ENCODE measurements around the gene TMCO4.

The TMCO4 gene

GRCh38 chr1:19814681-19815503, 15.2 kb upstream of the TMCO4 start, which contains the start of gene RNF186:
Gene RNF186, minus strand, starts transcription at chr1:19815283. Its CDS starts 182 bp downstream, at chr1:19815101.
- no peaks in the 10 kb centered on the region for H3K36me3 ChIP-seq (ENCODE audit: control insufficient read depth in 2 of 2, insufficient read depth in 1 of 2, low read length in 2 of 2)
- no peak within 1 kb of the TSS for H3K4me3 ChIP-seq (ENCODE audit: low read depth, low read length)
- peaks cover 9% of the 10 kb centered on the region for H3K4me1 ChIP-seq (ENCODE audit: control insufficient read depth, insufficient read depth, low read length)
- POLR2A ChIA-PET = no interaction called here
- CTCF ChIA-PET = interaction anchor here (0.6 to 5.0 kb wide), 3 partner anchors 52 to 77 kb away, joined by 3 to 27 read pairs (median 4); no protein-coding TSS in a partner anchor
- no peak for TF ChIP-seq MZF1 (tag by site-specific recombination; IDR thresholded peaks at IDR 0.05; ENCODE audit: borderline replicate concordance)
- TF ChIP-seq ZIC2 (tag by site-specific recombination; IDR thresholded peaks at IDR 0.05) = peak; percentile 38
- H3K9me3 ChIP-seq (ENCODE audit: control insufficient read depth, insufficient read depth, low read depth, low read length) = no peaks in the 10 kb centered on the region
- no peak within 1 kb of the TSS for H3K27ac ChIP-seq (ENCODE audit: extremely low read depth, low read depth, low read length)

GRCh38 chr1:19814244-19814661, 14.5 kb upstream of the TMCO4 start:
- Histone ChIP-seq H3K4me3 (ENCODE audit: low read depth, low read length) (no peak overlapping the region), H3K9me3 (ENCODE audit: control insufficient read depth, insufficient read depth, low read depth, low read length) (no peaks in the 10 kb centered on the region), H3K27ac (ENCODE audit: extremely low read depth, low read depth, low read length) (no peak overlapping the region), H3K36me3 (ENCODE audit: control insufficient read depth in 2 of 2, insufficient read depth in 1 of 2, low read length in 2 of 2) (no peaks in the 10 kb centered on the region), H3K4me1 (ENCODE audit: control insufficient read depth, insufficient read depth, low read length) (peaks cover 7% of the 10 kb centered on the region)
- ChIA-PET CTCF (interaction anchor here (5.0 kb wide), 1 partner anchor 52 kb away, joined by 27 read pairs; no protein-coding TSS in a partner anchor), POLR2A (no interaction called here)
- TF ChIP-seq INSM2 (tag by site-specific recombination; IDR thresholded peaks at IDR 0.05) (no peak), ZNF394 (tag by site-specific recombination; IDR thresholded peaks at IDR 0.05; ENCODE audit: borderline replicate concordance) (no peak), ZNF19 (tag by site-specific recombination; IDR thresholded peaks at IDR 0.05; ENCODE audit: low read depth) (no peak), ZNF549 (tag by site-specific recombination; IDR thresholded peaks at IDR 0.05) (no peak), HOXC10 (CRISPR knock-in tag; IDR thresholded peaks at IDR 0.05) (no peak), ZNF529 (tag by site-specific recombination; IDR thresholded peaks at IDR 0.05; ENCODE audit: insufficient replicate concordance) (no peak), ZNF692 (tag by site-specific recombination; IDR thresholded peaks at IDR 0.05) (no peak), ZNF561 (tag by site-specific recombination; IDR thresholded peaks at IDR 0.05; ENCODE audit: borderline replicate concordance) (no peak), HOXD13 (CRISPR knock-in tag; IDR thresholded peaks at IDR 0.05; ENCODE audit: borderline replicate concordance) (no peak), ZNF544 (tag by site-specific recombination; IDR thresholded peaks at IDR 0.05) (no peak), ZNF501 (tag by site-specific recombination; IDR thresholded peaks at IDR 0.05) (no peak), ZNF132 (tag by site-specific recombination; IDR thresholded peaks at IDR 0.05; ENCODE audit: borderline replicate concordance) (no peak), AEBP2 (tag by site-specific recombination; IDR thresholded peaks at IDR 0.05; ENCODE audit: borderline replicate concordance) (no peak), PRDM1 (tag by site-specific recombination; IDR thresholded peaks at IDR 0.05) (no peak), ZNF514 (tag by site-specific recombination; IDR thresholded peaks at IDR 0.05) (no peak), PRDM10 (tag by site-specific recombination; IDR thresholded peaks at IDR 0.05) (no peak)
